Bone marrow (tissue), 2 donors: ENCODE results near the gene ZCWPW2.

Experiments
- DNase-seq, 2 donors: peaks; one replicate each; lab custom pipeline; 2025; lab: John Stamatoyannopoulos, UW

The ZCWPW2 gene, protein sequence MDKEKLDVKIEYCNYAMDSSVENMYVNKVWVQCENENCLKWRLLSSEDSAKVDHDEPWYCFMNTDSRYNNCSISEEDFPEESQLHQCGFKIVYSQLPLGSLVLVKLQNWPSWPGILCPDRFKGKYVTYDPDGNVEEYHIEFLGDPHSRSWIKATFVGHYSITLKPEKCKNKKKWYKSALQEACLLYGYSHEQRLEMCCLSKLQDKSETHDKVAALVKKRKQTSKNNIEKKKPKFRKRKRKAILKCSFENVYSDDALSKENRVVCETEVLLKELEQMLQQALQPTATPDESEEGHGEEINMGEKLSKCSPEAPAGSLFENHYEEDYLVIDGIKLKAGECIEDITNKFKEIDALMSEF

DNA sequence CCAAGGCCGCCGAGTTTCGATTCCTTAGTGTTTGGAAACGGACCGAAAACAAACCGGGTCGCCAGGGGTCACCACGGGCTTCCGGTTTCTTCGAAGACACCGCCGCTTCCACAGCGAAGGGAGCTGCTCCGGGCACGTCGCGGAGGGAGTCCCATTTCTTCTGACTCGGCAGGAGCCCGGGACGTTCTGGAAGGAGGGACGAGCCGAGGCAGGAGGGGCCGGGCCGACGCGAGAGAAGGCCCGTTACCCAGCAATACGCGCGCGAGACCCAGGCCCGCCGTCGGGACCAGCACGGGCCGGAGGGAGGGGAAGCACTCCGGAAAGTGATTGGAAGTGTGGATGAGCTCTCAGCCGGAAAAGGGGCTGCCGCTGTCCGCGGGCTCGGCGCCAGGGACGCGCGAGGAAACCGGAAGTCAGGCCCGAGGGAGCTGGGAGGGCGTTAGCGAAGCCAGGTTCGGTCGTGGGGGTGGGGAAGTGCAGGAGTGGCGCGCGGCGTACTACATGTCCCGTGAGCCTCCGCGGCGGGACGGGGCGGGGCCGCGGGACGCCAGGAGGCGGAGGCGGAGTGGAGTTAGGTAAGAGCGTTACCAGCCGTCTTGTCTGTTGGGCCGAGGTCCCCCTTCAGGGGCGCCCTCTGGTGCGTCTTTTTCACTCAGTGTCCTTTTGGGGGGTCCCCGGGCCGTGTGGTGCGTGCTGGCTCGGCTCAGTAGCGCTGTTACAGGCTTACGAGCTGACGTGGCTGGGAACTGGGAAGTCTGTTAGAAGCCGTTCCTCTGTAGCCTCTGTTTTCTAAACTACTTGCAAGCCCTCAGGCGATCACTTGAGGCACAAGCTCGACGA, at the start of gene ZCWPW2, which contains the start of gene AZI2:
ZCWPW2 (plus strand) TSS at position 93 of the 840 bp plus-strand sequence. CDS start 64,348 bp downstream, outside the sequence.
AZI2 (minus strand) TSS at position 196 of the 840 bp plus-strand sequence. CDS start 8,207 bp downstream, outside the sequence.
- DNase-seq = peak; percentile 92 to 93

DNA sequence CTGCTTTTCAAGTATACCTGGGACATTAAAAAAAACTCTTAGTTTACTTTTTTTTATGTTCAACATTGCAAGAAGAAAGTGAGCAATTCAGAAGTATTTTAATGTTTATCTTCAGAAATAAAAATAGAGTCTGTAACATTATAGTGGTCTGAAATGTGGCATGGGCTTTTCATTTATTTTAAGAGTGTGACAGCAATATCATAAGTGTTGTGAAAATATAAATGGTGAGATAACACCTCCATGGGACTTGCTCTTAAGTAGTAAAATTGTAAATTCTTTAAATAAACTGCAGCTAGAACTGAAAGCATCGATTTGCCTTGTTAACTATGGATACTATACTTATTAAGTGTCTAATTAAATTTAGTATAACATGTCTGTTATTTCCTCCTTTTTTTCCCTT, 48.8 kb upstream of the ZCWPW2 start:
- no peak for DNase-seq

DNA sequence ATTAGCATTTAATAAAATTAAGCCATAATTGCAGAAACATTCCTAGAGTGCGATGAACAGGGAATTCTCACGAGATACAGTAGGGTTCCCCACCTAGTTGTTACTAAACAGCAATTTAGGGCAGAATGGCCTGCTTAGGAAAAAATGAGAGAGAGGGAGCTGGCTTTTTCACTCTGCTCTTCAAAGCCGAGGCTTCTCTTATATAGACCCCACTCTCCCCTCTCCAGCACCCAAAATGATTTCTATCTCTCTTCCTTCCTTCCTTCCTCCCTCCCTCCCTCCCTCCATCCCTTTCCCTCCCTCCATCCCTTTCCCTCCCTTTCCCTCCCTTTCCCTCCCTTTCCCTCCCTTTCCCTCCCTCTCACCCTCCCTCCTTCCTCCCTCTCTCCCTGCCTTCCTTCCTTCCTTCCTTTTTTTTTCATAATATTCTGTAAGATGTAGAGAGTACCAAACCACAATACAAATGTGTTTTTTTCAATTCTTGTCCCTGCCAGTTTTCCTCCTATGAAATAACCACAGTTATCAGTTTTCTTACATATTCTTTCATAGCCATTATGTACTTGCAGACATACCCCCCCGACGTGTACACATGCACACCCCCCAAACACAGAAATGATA, 48.1 kb upstream of the ZCWPW2 start:
- DNase-seq = no peak

DNA sequence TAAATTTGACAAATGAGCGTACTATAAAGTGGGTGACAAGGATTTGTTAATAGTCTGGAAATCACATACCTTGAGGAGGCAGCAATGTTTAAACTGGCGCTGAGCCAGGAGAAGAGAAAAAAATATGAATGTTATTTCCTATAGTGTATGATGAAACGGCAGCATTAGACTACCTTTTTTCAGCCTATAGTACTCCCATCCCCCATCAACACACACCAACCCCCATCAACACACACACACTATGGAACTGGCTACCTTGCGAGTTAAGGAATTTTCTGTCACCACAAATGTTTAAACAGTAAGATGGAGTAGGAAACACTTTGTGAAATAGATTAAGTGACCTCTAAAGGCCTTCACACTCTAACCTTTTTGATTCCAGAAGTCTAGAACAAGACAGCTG, 46.8 kb upstream of the ZCWPW2 start:
- no peak for DNase-seq

DNA sequence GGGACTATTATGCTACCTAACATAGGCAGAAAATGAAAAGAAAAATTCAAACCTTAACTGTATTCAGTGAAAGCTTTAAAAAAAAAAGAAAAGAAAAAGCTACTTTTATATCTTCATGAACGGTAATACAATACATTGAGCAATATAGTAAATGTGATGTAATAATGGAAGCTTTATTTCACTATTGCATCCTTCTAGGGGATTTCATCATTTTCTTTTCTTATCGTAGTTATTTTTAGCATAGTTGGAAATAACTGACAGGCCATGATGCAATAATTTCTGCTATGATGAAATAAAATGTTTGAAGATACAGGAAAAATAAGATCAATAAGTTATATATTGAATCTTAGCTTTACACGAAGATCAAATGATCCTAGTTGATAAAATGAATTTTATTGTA, 40.3 kb upstream of the ZCWPW2 start:
- no peak for DNase-seq

DNA sequence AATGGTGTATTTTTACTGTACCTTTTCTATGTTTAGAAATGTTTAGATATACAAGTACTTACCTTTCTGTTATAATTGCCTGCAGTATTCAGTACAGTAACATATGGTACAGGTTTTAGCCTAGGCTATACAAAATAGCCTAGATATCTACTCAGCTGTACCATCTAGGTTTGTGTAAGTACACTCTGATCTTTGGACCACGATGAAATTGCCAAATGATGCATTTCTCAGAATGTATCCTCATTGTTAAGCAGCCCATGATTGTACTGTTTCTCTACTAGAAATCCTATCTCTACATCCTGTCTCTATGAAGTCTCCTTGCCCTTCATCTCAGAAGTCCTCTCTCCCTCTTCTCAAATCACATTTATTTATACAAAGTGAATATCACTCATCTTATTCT, 32.8 kb upstream of the ZCWPW2 start:
- no peak for DNase-seq

DNA sequence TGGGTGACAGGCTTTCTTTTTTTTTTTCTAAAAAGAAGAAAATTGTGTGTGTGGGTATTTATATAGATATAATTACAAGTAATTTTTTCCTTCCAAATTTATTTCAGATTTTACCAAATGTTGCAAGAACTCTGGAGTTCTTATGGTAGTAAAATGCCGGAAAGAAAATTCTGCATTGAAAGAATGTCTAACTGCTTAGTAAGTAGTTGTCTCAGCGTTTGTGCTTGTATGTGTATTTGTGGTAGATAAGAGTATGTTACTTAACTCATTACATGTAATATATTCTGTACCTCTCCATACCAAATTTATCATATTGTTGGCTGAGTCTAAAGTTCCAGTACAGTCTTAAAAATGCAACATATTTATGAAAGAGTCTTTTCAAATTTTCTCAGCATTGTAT, 32.3 kb upstream of the ZCWPW2 start:
- DNase-seq = no peak

DNA sequence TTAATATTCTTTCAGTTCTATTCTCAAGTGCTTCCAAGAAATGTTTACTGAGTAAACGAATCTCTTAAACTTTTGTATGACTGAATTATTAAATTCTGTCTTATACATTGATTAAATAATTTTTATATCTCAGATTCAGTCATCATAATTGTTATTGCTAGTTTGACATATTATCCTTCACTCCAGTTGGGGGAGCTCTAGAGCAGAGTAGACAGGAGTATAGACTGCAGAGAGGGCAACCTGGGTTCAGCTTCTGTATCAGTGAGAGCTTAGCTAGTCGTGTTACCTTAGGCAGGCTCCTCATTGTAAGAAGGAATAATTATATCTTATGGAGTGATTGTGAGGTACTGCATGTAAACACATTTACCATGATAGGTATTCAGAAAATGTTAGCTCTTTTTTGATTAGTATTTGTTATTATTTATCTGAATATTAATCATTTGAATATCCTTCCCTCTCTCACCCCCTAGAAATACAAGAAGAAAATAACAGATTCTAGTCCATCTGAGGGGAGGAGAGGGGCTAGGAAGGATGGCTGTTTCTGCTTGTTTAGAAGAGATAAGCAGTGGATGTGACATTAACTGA, 31.0 kb upstream of the ZCWPW2 start:
- DNase-seq = peak in 1 of 2 donors; percentile 39

DNA sequence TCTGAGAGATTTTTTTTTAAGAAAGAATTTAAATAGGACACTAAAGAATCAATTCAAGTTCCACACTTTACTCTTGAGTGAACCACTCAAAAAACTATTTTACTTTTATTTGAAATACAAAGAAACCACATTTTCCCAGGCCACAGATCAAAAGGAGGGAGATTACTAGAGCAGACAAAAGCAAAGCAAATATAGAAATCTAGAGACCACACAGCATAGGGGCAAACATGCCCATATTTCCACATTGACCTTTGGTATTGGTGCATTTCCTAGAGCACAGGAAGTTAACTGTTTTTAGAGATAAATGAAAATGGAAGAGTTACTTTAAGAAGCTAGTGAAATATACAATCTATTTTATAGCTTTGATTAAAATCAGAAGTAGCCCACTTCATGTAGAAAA, 27.5 kb upstream of the ZCWPW2 start:
- DNase-seq = no peak

DNA sequence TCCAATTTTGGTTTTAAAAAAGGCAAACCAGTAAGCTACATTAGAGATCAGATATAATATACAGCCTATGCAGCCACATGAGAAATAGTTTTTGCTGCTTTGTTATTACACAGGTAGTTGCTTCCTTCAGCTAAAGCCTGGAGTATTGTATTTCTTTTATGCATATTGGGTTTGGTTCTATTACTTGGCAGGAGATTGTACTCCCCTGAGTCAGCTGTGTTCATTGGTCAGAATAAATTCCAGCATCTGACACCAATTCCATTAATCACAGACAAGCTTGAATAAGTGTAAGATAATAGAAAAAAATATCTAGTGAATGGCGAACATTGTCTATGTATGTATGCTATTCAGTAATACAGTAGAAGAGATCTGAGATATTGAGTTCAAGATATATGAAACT, 26.1 kb upstream of the ZCWPW2 start:
- DNase-seq = no peak

DNA sequence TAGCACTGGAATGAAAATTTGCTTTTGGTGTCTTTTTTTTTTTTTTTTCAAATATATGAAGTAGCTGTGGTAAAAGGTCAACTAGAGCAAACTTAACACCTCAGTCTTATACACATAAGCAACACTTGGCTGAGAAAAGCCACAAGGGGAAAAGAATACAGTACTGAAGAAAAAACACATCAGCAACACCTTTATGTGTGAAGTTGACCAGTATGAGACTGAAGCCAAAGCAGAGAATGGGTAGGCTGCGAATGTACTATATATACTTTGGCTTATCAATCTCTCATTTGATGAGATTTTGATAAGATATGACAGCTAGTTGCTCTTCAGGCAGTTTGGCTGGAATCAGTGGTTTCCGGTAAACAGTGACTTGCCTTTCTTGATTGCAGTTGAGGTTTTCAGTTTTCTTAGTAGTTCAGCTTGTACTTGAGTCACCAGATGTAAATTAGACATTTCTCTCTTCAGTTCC, 22.0 kb upstream of the ZCWPW2 start:
- DNase-seq = peak in 1 of 2 donors; percentile 15

DNA sequence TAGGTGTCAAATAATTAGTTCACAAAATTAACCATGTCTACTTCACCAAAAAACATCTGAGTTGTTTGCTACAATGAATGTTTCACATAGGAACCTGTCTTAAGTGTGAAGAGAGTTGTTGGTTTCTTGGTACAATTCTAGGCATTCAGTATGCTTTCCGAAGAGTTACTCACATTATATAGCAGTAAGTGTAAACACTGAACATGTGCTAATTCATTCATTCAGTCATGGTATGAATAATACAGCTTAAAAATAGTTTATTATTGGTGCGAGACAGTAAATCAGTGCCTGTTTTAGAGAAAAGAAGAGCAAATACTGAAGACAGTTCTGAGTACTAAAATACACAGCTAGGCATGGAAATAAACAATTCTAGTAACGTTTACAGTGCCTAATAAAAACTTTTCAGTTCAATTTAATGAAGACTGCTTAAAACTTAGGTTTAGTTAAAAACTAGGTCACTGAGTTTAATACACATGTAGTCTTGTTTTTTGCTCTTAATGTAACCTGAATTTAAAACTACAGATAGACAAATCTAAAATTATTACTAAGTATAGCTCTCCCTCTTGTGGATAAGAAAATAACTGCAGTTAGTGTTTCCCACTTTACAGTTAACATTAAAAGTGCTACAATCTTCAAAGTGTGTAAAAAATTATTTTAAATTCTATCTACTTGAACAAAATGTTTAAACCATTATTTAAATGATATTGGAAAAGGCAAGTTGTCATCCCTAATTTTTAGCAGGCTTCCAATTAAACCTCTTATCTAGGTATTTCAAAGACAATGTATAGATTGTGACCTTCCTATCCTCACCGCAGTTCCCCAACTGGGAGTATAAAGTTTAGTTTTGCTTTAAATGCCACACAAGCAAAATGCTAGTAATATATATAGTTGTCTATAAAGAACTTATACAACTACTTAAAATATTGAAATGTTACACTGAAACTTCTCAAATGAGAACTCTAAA, 20.1 kb upstream of the ZCWPW2 start:
- DNase-seq = peak in 1 of 2 donors; percentile 33

DNA sequence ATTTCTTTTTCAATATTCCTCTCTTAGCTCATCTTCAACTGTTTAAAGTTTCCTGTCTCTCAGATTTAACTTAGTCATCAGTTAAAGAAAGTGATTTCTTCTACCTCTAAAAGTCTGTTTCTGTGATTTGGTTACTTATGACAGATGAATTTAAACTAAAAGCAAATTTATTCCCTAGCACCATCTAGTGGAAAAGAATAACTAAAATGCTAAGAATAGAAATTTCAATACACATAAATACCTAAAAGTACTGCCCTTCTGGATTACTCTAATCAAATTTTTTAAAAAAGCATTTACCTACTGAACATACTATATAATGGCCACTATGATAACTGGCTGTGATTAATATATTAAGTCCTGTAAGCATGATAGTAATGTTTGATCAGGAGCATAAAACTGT, 14.0 kb upstream of the ZCWPW2 start:
- no peak for DNase-seq

DNA sequence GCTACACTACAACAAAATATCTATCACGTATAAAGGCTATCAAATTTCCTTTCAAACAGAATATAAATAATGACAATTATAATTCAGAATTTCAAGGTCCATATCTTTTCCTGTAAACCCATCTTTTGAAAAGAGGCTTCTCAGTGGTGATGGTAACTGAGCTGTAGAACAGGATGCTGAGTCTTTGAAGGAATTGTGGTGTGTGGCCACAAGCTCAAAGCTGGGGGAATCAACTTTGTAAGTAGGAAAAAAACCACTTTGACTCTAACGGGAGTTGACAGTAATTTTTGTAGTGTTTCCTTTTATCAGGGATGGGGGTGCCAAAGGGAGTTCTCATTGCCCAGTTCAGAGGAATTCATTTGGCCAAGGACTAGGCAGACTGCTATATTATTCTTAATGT, 13.3 kb upstream of the ZCWPW2 start:
- DNase-seq = no peak

DNA sequence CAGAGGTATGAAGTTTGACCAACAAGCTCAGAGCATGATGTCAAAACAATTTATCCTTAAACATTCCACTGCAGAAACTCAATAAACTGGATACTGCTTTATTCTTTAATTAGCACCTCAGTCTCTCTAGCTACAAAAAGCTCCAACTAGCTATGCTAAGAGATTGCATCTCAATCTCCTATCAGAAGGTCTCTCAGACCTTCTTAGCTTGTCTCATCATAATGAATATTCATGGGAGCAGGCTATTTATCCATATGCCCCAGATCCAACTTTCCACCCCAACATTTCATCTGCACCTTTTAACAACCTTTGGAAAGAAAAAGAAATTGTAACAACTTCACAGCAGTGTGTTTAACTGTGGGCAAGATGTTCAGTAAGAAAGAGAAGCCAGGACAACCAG, 11.3 kb upstream of the ZCWPW2 start:
- DNase-seq = no peak

DNA sequence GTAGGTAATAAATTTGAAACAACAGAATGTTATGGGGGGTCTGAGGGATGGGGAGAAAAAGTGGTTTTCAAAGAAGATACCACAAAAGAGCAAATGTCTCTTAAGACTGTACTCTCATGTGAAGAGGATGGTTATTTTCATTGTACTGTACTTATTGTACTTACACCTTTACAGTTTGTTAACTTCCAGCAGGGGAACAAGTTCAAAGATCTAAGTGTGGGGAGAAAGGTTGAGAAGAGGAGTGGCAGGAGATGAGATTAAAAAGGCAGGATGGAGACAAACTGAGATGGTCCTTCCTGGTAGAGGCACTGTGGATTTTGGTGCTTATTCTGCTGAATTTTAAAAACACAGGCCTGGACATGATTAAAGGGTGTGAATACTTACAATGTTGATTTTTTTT, 5.4 kb upstream of the ZCWPW2 start:
- DNase-seq = no peak

DNA sequence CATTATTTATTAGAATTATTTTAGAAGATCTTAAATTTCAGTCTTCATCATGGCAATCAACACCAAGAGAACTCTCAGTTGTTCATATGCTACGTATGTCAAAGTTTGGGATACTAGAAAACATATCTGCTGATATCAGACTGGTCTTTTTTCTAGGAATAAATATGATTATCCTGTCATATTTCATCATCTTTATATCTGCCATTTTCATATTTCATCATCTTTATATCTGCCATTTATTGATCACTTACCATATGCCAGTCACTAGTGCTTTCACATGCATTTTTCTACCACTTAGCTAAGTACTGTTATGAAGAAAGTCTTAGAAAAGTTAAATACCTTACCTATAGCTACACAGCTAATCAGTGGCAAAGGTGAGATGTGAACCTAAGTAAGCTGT, 2.8 kb upstream of the ZCWPW2 start:
- no peak for DNase-seq

DNA sequence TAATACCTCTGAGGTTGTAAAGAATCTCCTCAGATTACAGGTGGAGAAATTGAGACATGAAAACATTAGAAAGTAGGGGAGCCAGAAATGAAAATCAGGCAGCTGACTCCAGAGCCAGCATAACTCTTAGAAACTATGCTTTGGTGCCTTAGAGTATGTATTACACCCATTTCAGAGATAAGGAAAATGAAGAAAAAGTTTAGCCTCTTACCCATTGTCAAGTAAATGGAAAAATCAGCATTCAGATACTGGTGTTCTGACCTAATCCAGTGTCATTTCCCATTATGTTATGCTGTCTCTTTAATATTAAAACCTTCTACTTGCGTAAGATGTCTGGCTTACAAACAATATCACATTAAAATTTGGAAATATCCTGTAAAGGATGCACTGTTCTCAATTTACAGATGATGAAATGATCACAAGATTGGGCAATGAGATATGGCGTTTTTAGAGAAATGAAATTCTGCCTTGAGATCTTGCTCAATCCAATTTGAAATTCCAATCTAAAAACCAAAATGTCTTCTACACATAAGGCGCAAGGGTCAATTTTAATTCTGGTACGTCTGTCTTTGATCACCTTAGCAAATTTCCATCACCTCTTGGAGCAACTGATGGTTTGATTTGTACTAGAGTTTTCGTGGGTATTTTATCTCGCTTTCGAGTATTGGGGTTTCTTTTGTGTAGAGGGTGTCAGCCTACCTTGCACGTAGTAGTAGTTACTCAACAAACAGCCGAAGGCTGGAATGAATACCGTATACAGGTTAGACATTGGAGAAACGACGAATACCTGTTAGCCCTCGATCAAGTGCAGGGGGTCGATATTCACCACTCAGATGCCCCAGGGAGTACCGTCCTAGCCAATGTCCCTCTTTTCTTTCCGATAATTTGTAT, 902 bp upstream of the ZCWPW2 start:
- peak in 1 of 2 donors; percentile 36 for DNase-seq

DNA sequence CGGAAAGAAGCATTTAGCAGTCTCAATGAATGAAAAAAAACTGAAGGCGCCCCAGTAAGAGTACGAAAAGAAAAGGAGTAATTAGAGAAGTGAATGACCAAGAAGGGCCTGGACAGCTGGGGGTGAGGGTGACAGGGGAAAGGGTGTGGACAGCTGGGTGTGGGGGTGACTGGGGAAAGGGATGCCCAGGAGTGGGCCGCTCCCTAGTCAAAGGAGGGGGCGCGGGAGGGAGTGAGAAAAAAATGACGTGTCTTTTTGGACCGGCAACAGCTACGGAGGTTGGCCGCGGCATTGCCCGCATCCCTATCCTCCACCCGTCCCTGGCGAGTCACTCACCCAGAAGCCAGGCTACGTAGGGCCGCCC, 274 bp upstream of the ZCWPW2 start:
- no peak for DNase-seq

DNA sequence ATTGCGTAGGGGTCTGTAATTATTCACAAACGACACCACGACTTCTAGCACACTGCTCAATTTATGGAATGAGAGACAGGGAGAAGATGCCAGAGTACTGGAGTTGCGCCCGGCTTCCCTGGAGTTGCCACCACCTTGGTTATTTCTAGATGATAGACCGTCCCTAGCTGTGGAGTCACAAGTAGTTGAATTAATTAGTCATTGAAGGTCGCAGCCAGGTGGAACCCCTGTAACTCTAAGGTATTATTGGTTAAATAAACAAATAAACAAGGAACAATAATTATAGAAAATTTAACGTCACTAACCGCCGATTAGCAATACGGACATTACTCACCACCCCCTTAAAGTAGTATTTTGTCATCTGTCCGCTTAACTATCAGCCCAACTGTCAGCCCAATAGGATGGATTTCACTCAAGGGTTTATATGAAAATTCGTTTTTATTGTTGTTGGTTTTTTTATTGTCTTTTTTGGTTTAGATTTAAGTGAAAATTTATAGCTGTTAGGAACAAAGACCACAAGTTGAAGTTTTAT, 1.0 kb downstream of the ZCWPW2 start:
- DNase-seq = no peak
